ENCODE results near the gene TSPAN14. TPM values are rescaled to one million over a fixed set of nuclear protein-coding genes. Genes with fewer than 3 reads are reported as not detected.

TSPAN14 gene
- total and polyA plus RNA-seq, 2 donors (not counting 1 experiment from before 2014, with no cell fraction given): 12.1 to 50.0 TPM

DNA sequence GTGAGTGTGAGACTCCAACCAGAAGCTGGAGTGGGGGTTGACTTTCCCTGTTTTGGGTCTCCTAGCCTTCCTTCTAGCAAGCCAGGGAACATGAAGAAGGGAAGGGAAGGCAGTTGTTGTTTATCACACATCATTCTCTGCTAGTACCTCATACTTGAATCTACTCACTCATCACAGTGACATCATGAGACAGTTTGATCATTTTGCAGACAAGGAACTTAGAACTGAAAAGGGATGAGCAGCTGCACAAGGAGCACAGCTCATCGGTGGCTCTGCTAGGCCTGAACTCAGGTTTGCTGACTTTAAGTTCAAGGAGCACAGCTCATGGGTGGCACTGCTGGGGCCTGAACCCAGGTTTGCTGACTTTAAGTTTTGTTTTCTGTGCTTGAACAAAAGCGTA, 26.6 kb upstream of the TSPAN14 start:
- Histone ChIP-seq H3K9ac (ENCODE audit: insufficient read depth, low read length) (no peak overlapping the region), H2AFZ (ENCODE audit: low read length) (no peak overlapping the region), H3K4me3 (replicated peaks in 1 of 4; ENCODE audit: control extremely low read depth in 1 of 4, insufficient read depth in 1 of 4, low read depth in 3 of 4, low read length in 4 of 4) (no peak overlapping the region), H3K4me1 (ENCODE audit: control insufficient read depth, extremely low read depth, insufficient read depth, low read length) (no peaks in the 10 kb centered on the region), H3K36me3 (ENCODE audit: control insufficient read depth, insufficient read depth, low read length) (no peaks in the 10 kb centered on the region), H3K9me3 (ENCODE audit: control insufficient read depth, insufficient read depth, low read depth, low read length) (no peaks in the 10 kb centered on the region), H3K79me2 (ENCODE audit: control insufficient read depth, insufficient read depth, low read length) (no peaks in the 10 kb centered on the region), H3K27ac (ENCODE audit: insufficient read depth, low read length) (no peak overlapping the region), H3K27me3 (ENCODE audit: control insufficient read depth, insufficient read depth, low read length) (no peaks in the 10 kb centered on the region), H4K20me1 (ENCODE audit: control insufficient read depth, extremely low read depth, insufficient read depth, low read length) (no peaks in the 10 kb centered on the region), H3K4me2 (ENCODE audit: extremely low read depth, insufficient read depth, low read length) (no peak overlapping the region)
- DNase-seq (ENCODE audit: low read depth in 2 of 2): no peak
- no peak for TF ChIP-seq EZH2 (IDR thresholded peaks at IDR 0.05; ENCODE audit: low read length, missing control alignments)
- TF ChIP-seq, protein P1, sequence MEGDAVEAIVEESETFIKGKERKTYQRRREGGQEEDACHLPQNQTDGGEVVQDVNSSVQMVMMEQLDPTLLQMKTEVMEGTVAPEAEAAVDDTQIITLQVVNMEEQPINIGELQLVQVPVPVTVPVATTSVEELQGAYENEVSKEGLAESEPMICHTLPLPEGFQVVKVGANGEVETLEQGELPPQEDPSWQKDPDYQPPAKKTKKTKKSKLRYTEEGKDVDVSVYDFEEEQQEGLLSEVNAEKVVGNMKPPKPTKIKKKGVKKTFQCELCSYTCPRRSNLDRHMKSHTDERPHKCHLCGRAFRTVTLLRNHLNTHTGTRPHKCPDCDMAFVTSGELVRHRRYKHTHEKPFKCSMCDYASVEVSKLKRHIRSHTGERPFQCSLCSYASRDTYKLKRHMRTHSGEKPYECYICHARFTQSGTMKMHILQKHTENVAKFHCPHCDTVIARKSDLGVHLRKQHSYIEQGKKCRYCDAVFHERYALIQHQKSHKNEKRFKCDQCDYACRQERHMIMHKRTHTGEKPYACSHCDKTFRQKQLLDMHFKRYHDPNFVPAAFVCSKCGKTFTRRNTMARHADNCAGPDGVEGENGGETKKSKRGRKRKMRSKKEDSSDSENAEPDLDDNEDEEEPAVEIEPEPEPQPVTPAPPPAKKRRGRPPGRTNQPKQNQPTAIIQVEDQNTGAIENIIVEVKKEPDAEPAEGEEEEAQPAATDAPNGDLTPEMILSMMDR (conservative IDR thresholded peaks at IDR 0.05 in 1 of 2, IDR thresholded peaks at IDR 0.05 in 1 of 2; ENCODE audit: low read depth in 1 of 2, low read length in 2 of 2): no peak

DNA sequence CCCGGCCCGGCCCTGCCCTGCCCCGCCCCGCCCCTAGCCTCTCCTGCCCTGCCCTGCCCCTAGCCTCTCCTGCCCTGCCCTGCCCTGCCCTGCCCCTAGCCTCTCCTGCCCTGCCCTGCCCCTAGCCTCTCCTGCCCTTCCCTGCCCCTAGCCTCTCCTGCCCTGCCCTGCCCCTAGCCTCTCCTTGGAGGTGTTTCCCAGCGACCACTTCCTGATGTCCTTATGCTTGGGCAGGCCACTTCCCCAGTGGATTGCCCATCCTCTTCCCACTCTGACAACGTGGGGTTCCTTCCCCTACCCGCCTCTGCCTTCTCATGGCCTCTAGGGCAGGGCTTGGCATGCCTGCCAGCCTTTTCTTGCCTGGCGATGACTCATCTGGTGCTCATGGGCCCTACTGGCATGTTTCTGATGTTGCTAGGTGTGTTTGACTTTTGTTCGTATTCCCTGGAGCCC, 24.6 kb upstream of the TSPAN14 start:
- H3K9me3 ChIP-seq (ENCODE audit: control insufficient read depth, insufficient read depth, low read depth, low read length): no peaks in the 10 kb centered on the region
- H3K79me2 ChIP-seq (ENCODE audit: control insufficient read depth, insufficient read depth, low read length): no peaks in the 10 kb centered on the region
- H2AFZ ChIP-seq (ENCODE audit: low read length): no peak overlapping the region
- no peaks in the 10 kb centered on the region for H3K36me3 ChIP-seq (ENCODE audit: control insufficient read depth, insufficient read depth, low read length)
- no peaks in the 10 kb centered on the region for H3K27me3 ChIP-seq (ENCODE audit: control insufficient read depth, insufficient read depth, low read length)
- DNase-seq (ENCODE audit: low read depth in 2 of 2): no peak
- H3K4me2 ChIP-seq (ENCODE audit: extremely low read depth, insufficient read depth, low read length): no peak overlapping the region
- no peaks in the 10 kb centered on the region for H4K20me1 ChIP-seq (ENCODE audit: control insufficient read depth, extremely low read depth, insufficient read depth, low read length)
- TF ChIP-seq EZH2 (IDR thresholded peaks at IDR 0.05; ENCODE audit: low read length, missing control alignments): no peak
- TF ChIP-seq, protein P1 (conservative IDR thresholded peaks at IDR 0.05 in 1 of 2, IDR thresholded peaks at IDR 0.05 in 1 of 2; ENCODE audit: low read depth in 1 of 2, low read length in 2 of 2): no peak
- H3K9ac ChIP-seq (ENCODE audit: insufficient read depth, low read length): no peak overlapping the region
- H3K27ac ChIP-seq (ENCODE audit: insufficient read depth, low read length): no peak overlapping the region
- H3K4me3 ChIP-seq (replicated peaks in 1 of 4; ENCODE audit: control extremely low read depth in 1 of 4, insufficient read depth in 1 of 4, low read depth in 3 of 4, low read length in 4 of 4): no peak overlapping the region
- no peaks in the 10 kb centered on the region for H3K4me1 ChIP-seq (ENCODE audit: control insufficient read depth, extremely low read depth, insufficient read depth, low read length)

DNA sequence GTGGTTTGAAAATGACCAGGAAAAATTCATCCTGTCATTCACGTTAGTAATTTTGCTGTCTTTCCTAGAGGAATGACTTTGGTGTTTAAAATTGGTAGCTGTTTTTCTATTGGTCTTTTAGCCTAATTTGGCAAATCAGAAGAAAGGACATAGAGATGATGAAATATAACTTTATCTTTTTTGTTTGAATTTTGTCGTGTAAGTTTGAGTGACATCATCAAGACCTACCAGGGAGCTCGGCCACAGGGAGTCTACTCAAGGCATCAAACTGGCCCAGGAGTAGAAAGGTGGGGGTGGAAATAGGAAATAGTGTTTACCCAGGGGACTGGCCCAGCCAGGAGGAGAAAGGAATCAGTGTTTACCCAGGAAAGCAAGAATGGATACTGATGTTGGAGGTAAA, 21.0 kb upstream of the TSPAN14 start:
- Histone ChIP-seq H3K36me3 (ENCODE audit: control insufficient read depth, insufficient read depth, low read length) (no peaks in the 10 kb centered on the region), H4K20me1 (ENCODE audit: control insufficient read depth, extremely low read depth, insufficient read depth, low read length) (no peaks in the 10 kb centered on the region), H3K9ac (ENCODE audit: insufficient read depth, low read length) (no peak overlapping the region), H3K4me3 (replicated peaks in 1 of 4; ENCODE audit: control extremely low read depth in 1 of 4, insufficient read depth in 1 of 4, low read depth in 3 of 4, low read length in 4 of 4) (no peak overlapping the region), H3K79me2 (ENCODE audit: control insufficient read depth, insufficient read depth, low read length) (no peaks in the 10 kb centered on the region), H3K4me2 (ENCODE audit: extremely low read depth, insufficient read depth, low read length) (no peak overlapping the region), H3K27me3 (ENCODE audit: control insufficient read depth, insufficient read depth, low read length) (peaks cover 3% of the 10 kb centered on the region), H3K4me1 (ENCODE audit: control insufficient read depth, extremely low read depth, insufficient read depth, low read length) (no peaks in the 10 kb centered on the region), H3K9me3 (ENCODE audit: control insufficient read depth, insufficient read depth, low read depth, low read length) (no peaks in the 10 kb centered on the region), H3K27ac (ENCODE audit: insufficient read depth, low read length) (no peak overlapping the region), H2AFZ (ENCODE audit: low read length) (no peak overlapping the region)
- no peak for DNase-seq (ENCODE audit: low read depth in 2 of 2)
- TF ChIP-seq, protein P1 (conservative IDR thresholded peaks at IDR 0.05 in 1 of 2, IDR thresholded peaks at IDR 0.05 in 1 of 2; ENCODE audit: low read depth in 1 of 2, low read length in 2 of 2): no peak
- no peak for TF ChIP-seq EZH2 (IDR thresholded peaks at IDR 0.05; ENCODE audit: low read length, missing control alignments)
